HepG2 (cell line): ENCODE results near the gene SKIDA1. TPM values are rescaled to one million over a fixed set of nuclear protein-coding genes. Genes with fewer than 3 reads are reported as not detected.
A peak's percentile ranks its signal among the peaks of the same experiment; 100 is the strongest.

Experiments
- AKNA ChIP-seq: sonication (generic); formaldehyde crosslinking; IDR thresholded peaks from 2 replicates; pipeline ENCODE4 v1.4.0; 2020; ENCODE audit warnings: missing genetic modification reagents, borderline replicate concordance
- BRCA1 ChIP-seq: sonication (generic); formaldehyde crosslinking; IDR thresholded peaks from 2 replicates; pipeline ENCODE4 v1.4.0; 2020; ENCODE audit warnings: missing genetic modification reagents
- CENPBD1 ChIP-seq: sonication (generic); formaldehyde crosslinking; IDR thresholded peaks from 2 replicates; pipeline ENCODE4 v1.8.0; 2022; ENCODE audit warnings: missing genetic modification reagents, low read depth, mild to moderate bottlenecking, borderline replicate concordance
- HMGXB3 ChIP-seq: sonication (generic); formaldehyde crosslinking; IDR thresholded peaks from 2 replicates; pipeline ENCODE4 v1.4.0; 2020; ENCODE audit warnings: missing genetic modification reagents, borderline replicate concordance
- HNRNPLL ChIP-seq: fragments of 200-400 bp; formaldehyde crosslinking; IDR thresholded peaks from 2 replicates; pipeline ENCODE4 v1.6.1; 2017; ENCODE audit warnings: mild to moderate bottlenecking, low read depth, low read length; ENCODE audit not compliant: poor library complexity, severe bottlenecking
- JUNB ChIP-seq: sonication (generic); formaldehyde crosslinking; IDR thresholded peaks from 2 replicates; pipeline ENCODE4 v1.8.0; 2022; ENCODE audit warnings: missing genetic modification reagents, mild to moderate bottlenecking, borderline replicate concordance
- SRSF1 ChIP-seq: fragments of 200-400 bp; formaldehyde crosslinking; optimal IDR thresholded peaks from 2 replicates; pipeline ENCODE3; 2017; ENCODE audit warnings: mild to moderate bottlenecking, low read depth, low read length, moderate library complexity
- ZFP90 ChIP-seq: sonication (generic); formaldehyde crosslinking; IDR thresholded peaks from 2 replicates; pipeline ENCODE4 v1.8.0; 2022; ENCODE audit warnings: missing genetic modification reagents, mild to moderate bottlenecking, inconsistent platforms, borderline replicate concordance
- ZNF44 ChIP-seq: sonication (generic); formaldehyde crosslinking; IDR thresholded peaks from 2 replicates; pipeline ENCODE4 v1.5.1; 2020; ENCODE audit warnings: mild to moderate bottlenecking, missing genetic modification reagents
- ZNF740 ChIP-seq: sonication (generic); formaldehyde crosslinking; IDR thresholded peaks from 2 replicates; pipeline ENCODE4 v1.4.0; 2020; ENCODE audit warnings: missing genetic modification reagents
- polyA plus RNA-seq, 8 experiments: library from polyadenylated mRNA; depleted of rRNA in 3 of 8; stranded (reverse) in 7 of 8; unstranded in 1 of 8; fragments of >200 nt; fragmentation: Illumina TruSeq in 4 of 8; extraction: Trizol in 4 of 8; gene quantifications; 2 replicates each; pipeline versions ENCODE4 v1.2.1 to v1.2.3, GENCODE V29; 2011 to 2016; ENCODE audit warnings: low read depth in 4 of 8, missing spikeins in 1 of 8, mixed read lengths in 1 of 8; ENCODE audit not compliant: insufficient read depth in 1 of 8
- total RNA-seq, 5 experiments: library from RNA; depleted of rRNA; stranded (reverse); fragments of >200 nt; fragmentation: Illumina TruSeq; extraction: Trizol; gene quantifications; 2 replicates each; pipeline ENCODE4 v1.2.3, GENCODE V29; 2016; ENCODE audit warnings: low read depth in 1 of 5

Gene SKIDA1
- total and polyA plus RNA-seq, 2 of the 13 experiments (the other 11 are each of a cell fraction or from before 2014, with no cell fraction given) = 0.73 to 1.5 TPM

GRCh38 chr10:21526860-21527597, 1.5 kb upstream of the SKIDA1 start (continued):
- TF ChIP-seq AKNA (no peak), CENPBD1 (peak; percentile 66; the same call in 1 of the 2 replicates), ZNF44 (CRISPR knock-in tag) (0 out of 2 replicates have a peak, but pooled peaks have one; percentile 53), JUNB (CRISPR knock-in tag) (peak; percentile 33; the same call in 1 of the 2 replicates), SRSF1 (peak; percentile 75), HNRNPLL (peak; percentile 60), ZFP90 (CRISPR knock-in tag) (peak; percentile 32; the same call in 1 of the 2 replicates), ZNF740 (CRISPR knock-in tag) (peak; percentile 72; the same call in 1 of the 2 replicates), BRCA1 (CRISPR knock-in tag) (0 out of 2 replicates have a peak, but pooled peaks have one; percentile 5), HMGXB3 (no peak)
